Activated naive CD4-positive, alpha-beta T cell treated with Interleukin-2 at 50 U/mL for 16 hours (primary cell): ENCODE data around the gene SNX30.
A peak's percentile ranks its signal among the peaks of the same experiment; 100 is the strongest.

Experiments used
- DNase-seq: peaks from one replicate; pipeline ENCODE4 v3.0.0-alpha.2; 2020

Gene SNX30

DNA sequence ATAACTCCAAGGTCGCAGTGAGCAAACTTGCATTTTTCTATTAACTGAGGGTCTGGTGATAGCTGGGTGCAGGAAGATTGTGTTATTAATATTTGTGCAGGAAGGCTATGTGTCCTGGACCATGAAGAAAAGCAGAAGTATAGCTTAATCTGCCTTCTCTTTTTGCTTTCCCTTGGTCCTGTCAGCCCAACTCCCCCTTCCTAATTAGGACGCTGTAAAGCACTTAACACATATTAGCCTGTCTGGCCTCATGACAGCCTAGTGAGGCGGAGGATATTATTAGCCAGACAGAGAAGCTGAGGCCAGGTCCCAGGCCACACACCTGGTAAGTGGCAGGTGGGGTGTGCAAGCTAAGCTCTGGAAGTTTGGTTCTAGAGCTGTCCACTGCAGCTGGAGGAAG is 110.6 kb downstream of the SNX30 start:
- DNase-seq = no peak

DNA sequence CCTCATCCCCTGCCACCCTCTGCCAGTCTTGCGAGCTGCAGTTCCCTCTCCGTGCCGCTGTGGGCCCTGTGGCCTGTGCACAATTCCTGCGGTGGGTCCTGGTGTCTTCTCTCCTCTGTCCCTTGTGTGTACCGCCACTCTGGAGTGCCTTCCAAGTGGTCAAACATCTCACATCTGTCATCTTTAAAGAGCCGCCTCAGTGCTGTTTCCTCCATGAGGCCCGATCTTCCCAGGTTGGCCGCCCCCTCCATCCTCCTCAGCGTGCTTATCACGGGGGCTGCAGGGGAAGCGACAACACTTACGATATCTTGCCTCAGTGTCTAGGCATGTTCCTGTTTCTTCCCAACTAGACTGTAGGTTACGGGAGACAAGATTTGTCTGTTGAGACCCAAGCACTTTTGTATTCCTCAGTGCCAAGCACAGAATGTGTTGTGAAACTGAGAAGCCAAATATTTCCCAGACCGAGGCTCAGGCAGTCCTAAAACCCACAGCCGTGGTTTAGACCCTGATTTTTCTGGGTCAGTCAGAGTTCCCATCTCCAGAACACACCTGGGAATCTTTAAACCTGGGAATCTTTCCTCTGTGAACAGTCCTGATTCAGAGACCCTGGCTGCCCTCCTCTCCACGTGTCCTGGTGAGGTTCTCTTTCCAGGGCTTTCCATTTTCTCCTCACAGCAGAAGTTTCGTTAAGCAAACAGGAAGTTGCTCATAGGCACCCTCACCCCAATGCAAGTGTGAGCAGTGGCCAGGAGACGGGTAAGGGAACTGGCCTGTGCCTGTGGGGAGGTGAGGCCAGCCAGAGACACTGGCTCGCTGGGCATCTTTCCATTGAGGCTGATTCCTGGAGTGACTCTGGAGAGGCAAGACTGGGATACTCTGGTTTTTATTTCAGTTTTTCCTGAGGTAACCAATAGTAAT is 111.3 kb downstream of the SNX30 start:
- no peak for DNase-seq

DNA sequence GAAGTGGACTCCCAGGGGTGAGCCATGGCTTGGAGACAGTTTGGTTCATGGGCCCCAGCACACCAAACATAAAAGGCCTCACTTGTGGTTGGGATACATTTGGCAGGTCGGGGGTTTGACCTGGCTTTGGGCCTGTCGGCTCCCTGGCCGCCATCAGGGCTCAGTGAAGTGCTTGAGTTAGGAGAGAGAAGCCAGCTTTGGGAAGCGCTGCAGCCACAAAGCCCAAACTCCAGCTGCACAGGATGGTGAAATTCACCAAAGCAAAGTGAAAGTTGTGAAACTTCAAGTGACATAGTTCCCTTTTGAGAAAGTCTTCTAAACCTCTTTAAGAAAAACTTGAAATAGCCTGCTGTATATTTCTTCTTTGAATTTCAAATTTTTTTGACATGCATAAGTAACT is 112.7 kb downstream of the SNX30 start:
- no peak for DNase-seq

DNA sequence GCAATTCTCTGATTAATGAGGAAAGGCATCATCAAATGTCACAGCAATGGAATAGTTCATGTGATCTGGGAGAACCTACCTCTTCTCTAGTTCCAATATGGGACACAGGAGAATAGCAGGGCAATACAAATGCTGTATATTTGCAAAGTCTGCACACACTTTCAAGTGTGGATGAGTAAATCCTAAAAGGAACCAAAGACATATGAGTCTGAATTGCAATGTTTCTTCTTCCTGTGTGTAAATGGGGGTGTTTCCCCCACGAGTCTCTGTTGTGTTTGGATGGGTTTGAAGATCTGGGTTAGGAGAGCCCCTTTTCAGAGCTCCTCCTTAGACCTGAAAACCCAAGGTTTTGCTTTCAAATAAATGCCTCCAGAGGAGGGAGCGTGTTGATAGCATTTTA is 113.2 kb downstream of the SNX30 start:
- no peak for DNase-seq

DNA sequence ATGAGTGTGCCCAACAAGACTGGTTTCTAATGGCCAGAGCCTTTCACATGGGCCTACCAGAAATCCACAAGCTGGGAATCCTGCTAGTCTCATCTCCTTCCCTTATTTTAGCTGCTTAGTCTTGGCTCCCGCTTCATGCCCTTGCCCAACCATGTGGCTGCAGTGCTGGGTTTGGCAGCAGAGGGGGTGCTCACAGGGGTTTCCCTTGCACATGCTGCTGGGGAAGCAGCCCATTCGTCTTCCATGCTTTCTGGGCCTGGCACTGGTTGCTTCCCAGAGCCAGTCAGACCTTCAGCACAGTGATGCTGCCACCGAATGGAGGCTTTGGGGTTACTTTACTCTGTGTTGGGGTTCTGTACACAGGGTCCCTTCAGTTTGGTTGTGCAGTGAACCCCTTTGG is 113.8 kb downstream of the SNX30 start:
- DNase-seq = no peak

DNA sequence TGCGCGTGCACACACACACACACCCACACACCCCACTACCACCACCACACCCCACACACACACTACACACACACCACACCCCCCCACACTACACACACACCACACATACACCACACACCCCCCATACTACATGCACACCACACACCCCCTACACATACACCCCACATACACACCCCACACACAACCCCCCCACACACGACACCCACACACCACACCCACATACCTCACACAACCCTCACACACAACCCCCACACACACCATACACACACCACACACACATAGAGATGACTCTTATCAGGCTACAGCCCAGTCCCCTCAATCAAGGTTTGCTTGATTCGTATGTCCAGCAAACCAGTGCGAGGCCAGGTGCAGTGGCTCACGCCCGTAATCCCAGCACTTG is 114.4 kb downstream of the SNX30 start:
- DNase-seq = no peak

DNA sequence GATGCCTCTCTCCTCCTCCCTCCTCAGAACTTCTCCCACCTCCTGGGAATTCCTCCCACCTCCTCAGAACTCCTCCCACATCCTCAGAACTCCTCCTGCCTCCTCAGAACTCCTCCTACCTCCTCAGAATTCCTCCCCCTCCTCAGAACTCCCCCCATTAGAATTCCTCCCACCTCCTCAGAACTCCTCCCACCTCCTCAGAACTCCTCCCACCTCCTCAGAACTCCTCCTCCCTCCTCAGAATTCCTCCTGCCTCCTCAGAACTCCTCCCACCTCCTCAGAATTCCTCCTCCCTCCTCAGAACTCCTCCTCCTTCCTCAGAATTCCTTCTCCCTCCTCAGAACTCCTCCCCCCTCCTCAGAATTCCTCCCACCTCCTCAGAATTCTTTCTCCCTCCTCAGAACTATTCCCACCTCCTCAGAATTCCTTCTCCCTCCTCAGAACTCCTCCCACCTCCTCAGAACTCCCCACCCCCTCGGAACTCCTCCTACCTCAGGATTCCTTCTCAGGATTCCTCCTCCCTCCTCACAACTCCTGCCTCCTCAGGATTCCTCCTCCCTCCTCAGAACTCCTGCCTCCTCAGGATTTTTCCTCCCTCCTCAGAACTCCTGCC is 116.2 kb downstream of the SNX30 start:
- DNase-seq = no peak

DNA sequence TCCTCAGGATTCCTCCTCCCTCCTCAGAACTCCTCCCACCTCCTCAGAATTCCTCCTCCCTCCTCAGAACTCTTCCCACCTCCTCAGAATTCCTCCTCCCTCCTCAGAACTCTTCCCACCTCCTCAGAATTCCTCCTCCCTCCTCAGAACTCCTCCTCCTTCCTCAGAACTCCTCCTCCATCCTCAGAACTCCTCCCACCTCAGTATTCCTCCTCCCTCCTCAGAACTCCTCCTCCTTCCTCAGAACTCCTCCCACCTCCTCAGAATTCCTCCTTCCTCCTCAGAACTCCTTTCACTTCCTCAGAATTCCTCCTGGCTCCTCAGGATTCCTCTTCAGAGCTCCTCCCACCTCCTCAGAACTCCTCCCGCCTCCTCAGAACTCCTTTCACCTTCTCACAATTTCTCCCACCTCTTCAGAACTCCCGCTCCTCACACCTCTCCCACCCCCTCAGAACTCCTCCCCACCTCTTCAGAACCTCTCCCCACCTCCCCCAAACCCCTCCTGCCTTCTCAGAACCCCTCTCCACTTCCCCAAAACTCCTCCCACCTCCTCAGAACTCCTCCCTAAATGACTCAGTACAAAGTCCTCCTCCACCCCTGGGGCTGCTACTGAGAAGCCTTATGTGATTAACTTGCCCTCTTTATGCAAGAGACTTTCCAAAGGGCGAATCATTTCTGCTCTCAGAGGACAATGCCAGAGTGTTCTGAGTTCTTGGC is 116.9 kb downstream of the SNX30 start:
- DNase-seq = peak; percentile 19

DNA sequence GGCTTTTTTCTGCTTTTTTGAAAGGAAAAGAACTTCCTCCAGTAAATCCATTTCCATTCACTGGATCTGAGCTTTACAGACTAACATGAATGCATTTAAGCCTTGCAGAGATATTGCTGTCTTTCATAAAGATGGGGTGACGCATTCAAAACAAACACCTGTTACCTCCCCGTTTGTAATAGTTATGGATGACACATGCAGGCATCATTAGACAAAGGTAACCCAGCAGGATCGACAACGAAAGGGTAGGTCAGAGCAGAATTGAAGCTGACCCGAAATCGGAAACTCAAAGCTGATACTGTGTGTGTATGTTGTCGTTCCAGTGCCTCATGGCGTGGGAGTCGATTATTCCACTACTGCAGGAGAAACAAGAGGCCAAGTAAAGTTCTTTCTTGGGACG is 117.9 kb downstream of the SNX30 start:
- no peak for DNase-seq

DNA sequence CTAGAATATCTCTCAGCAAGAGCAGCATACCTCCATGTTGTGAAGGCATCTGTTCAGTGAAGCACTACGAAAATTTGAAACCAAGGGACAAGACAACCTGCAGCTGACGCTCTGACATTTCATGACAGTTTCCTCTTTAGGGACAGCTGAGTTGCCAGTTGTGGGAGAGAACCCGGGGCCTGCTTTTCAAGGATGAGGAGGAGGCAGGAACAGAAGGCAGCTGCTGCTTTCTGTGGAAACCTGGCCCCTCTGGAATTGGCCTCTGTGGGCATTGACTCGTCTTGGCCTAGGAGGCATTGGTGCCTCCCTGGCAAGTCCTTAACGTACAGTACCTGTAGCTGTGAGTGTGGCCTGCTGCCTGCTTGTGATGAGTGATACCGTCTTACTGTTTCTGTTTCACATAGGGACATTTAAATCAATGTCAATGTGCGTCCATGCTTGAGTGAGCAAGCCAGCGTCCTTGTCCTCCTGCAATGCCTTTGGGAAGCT is 118.5 kb downstream of the SNX30 start:
- DNase-seq = no peak

DNA sequence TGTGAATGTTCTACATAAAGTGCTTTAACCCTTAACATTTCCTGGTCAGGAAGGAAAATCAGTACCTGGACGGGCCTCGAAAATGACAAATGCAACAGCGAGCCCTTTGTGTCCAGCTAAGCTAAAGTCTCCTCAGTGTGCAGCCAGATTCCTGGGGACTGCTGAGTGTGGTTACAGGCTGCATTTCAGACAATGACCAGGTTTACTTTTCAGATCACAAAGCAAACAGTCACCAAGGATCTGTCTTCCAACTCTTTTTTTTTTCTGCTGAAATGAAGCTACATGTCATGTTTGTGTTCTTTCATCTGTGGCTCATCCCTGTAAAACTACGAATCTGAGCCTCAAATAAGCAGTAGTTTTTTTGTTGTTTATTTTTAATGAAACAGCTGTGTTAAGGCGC is 119.4 kb downstream of the SNX30 start:
- DNase-seq = no peak

DNA sequence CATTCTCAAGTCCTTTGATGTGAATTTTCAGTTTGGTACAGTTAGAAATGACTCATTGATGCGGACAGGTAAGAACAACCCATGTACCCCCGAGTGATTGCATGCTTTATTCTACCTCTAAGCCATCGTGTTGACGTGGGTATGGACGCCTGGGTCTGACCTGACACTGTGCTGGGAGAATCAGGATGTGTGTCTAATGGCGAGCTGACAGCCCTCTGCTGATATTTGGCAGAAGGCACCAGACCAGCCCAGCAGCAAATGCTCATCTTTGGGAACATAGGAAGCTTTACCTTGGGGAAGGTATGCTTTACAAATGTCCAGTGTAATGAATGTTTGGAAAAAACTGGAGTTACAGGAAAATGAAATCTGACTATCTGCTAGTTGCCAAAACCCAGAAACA is 120.0 kb downstream of the SNX30 start:
- no peak for DNase-seq

DNA sequence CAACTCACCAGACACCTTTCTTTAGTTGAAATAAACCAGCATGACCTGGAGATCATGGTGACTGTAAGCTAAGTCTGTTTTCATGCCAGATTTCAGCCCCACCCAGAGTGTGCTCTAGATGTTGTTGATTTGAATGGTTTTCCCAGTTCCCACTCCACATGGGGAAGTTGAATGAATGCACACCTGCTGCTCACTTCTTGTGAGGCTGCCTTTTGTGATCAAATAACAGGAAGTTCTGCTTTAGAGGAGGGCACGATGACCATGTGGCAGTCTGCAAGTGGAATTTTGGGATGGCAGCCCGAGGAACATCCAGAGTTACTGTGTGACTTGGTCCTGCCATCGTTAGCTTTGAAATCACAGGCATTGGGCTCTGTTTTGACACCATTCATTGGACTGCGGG is 121.5 kb downstream of the SNX30 start:
- no peak for DNase-seq

DNA sequence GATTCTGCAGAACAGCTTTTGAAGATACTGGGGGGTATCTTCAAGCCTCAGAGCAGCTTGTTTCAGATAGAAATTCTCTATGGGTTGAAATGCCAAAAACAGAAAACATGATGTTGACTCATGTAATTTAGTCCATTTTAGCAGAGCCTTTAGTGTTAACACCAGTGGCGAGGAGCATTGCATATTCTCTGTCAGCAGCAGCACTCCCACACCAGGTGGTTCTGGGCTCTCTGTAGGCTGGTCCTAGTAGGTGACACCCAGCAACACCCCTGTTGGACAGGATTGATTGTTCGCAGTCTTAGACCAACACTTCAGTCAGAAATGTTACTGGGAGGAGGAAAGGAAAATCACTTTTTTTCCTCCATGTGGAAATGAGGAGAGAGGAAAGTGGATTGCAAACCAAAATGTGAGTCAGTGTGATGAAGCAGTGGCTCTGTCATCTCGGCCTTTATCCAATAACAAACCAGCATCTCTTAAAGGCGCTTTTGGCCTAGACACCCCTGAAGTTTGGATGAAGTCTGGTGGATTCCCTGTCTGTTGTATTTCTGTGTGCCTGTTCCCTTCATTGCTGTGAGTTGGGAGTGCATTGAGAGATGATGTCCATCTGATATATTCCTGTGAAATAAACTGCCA is 123.3 kb downstream of the SNX30 start:
- DNase-seq = no peak

DNA sequence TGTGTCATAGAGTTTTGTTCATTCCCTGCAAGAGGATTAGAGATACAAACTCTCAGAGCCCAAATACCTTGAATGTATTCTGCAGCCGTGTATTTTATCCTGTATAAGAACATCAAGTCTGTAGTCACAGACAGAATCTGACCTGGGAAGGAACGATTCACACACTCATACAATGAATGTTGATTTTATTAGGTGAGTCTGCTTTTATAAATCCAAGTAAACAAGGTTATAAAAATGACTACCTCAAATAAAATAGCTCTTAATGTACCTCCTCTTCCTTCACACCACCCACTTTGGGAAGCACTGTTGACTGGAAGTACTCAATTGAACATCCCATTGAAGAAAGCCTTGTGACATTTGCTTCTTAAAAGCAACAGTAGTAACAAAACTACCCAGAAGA is 128.2 kb downstream of the SNX30 start:
- DNase-seq = no peak

DNA sequence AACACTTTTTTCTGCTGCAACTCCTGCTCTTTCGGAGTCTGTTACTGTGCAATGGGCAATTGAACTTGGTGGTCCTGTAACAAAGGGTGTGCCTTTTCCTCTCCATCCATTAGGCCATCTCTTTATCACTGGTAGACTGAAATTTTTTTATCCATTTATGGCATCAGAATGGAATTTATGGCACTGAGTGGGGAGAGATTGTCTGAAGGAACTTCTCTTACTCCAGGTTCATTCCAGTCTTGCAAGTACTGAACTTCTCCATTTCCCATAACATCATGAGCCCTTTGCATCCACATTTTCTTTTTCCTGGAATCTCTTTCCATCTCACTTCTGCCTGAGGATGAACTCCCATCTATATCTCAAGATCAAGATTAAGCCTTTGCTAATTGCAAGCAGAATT is 130.1 kb downstream of the SNX30 start:
- no peak for DNase-seq

DNA sequence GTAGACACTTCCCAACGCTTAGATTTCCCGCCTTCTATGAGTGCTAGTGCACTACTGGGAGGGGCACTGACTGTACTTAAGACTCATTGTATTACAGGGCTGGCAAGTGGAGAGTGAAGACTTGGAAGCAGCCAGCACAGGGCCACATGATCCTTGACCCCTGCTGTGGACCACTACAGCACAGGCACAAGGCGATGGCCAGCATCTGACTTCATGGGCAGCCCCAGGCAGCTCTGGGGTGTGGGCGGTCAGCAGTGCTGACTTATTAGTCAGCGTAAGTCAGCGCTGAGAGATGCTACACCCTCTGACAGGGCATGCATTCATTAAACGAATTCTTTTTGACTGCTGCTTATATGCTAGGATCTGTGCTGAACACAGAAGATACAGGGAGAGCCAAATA is 130.8 kb downstream of the SNX30 start:
- DNase-seq = no peak

DNA sequence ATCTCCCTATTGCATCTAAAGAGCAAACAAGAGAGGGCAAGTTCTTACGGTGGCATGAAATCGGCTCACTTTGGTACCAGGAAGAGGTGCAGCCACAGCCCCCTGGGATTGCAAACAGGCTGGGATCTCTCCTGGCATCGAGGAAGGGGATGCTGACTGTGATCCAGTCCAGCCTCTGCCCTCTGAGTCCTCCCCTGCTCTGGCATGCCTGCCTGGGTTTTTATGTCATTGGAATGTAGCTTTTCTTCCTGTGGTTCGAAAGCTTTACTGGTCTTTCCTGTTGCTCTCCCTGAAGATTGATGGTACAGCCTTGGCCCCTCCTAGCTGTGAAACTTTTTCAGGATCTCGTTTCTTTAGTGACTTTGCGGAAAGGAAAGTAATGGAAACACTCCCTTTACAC is 133.5 kb downstream of the SNX30 start:
- no peak for DNase-seq

DNA sequence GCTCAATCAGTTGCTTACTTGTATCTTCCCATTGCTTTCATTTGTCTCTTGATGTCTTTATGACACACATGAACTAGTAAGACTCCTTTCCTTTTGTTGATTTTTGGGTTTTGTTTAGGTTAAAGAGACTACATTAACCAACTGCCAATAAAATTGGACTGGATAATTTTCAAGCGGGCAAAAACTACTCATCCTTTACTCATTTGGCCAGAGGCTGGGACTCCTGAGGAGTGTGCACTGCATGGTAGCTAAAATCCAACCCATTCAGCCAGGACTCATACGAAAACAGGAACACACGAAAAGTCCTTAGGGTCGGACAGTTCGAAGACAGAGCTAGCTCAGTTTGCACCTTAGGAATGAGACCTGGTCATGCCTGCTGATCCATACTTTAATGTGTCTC is 134.2 kb downstream of the SNX30 start:
- DNase-seq = no peak

DNA sequence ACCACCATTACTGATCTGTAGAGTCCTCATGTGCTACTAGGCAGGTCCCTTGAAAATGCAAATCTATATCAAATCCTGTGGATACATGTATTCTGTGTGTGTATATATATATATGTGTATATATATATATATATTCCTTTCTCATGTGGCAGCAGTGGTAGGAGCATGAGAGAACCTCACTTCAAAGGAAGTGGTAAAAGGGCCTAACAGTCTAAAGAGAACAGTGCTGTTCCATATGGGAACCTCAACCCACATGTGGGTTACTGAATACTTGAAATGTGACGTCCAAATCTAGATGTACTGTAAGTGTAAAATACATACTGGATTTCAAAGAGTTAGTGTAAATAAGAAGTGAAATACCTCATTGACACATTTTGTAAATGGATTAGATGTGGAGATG is 134.8 kb downstream of the SNX30 start:
- DNase-seq = no peak

DNA sequence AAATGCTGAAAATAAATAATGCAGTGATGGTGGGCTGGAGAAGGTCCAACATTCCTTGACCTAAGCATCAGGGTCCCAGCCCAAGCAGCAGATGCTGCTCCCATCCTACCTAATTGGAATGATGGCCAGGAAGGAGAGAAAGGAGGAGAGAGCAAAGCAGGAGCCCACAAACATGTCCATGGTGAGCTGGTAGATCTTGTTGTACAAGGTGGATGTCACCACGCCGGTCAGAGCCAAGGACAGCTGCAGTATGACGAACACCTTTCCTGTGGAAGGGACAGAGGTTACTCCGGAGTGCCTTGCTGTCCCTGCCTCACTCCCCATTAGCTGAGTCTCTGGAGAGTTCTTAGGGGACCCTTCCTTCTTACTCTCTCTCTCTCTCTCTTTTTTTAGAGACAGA is 135.8 kb downstream of the SNX30 start:
- no peak for DNase-seq

DNA sequence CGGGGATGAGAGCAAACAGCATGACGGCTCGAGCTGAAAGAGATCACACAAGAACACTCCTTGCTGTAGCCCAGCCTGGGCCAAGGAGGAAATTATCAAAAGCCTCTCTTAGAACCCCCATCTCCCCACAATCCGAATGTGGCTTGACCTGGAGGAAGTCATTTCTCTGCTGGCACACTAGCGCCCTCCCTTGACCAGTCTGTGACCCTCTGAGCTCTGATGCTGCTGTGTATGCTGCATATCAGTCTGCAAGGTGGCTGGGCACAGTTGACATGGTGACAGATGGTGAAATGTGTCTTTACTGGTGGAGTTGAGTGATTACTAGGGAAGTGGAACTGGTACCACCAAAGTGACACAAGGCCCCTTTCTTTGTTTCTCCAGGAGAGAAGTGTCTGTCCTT is 136.8 kb downstream of the SNX30 start:
- no peak for DNase-seq
